ENCODE results near the gene ANKH. TPM values are rescaled to one million over a fixed set of nuclear protein-coding genes. Genes with fewer than 3 reads are reported as not detected.

ANKH gene
- total RNA-seq, 1 donor from 2014 or later = 0.19 TPM

DNA sequence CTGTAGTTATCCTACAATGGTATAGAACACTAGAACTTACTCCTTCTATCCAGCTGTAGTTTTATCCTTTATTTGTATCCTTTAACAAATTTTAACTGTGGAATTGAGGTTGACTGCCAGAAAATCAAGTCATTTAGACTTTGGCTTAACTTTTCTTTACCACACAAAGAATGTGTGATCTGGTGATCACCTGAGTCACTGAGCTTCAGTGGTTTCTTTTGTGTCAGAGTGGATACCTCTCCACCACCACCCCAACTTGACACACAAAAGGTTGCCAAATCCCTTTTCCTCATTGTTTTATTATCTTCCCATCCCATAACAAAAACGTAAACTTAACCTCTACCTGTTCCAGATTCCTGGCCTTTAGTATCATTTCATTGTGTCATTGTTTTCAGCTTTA, 201.6 kb downstream of the ANKH start:
- no peak for DNase-seq (ENCODE audit: low spot score)
- H3K4me3 ChIP-seq = no peak overlapping the region
- no peaks in the 10 kb centered on the region for H3F3A ChIP-seq (ENCODE audit: low read depth)
- no peak overlapping the region for H2AFZ ChIP-seq (replicated peaks)
- Mint-ChIP-seq H3K4me3 (no peak overlapping the region), H3K36me3 (peaks cover 6% of the 10 kb centered on the region), H3K27ac (no peak overlapping the region), H3K9me3 (no peaks in the 10 kb centered on the region), H3K4me1 (peaks cover 33% of the 10 kb centered on the region), H3K27me3 (ENCODE audit: insufficient read depth, low read depth) (no peaks in the 10 kb centered on the region)
- H3K4me1 ChIP-seq = peaks cover 19% of the 10 kb centered on the region
- peaks cover 9% of the 10 kb centered on the region for H3K27me3 ChIP-seq
- no peak overlapping the region for H3K9ac ChIP-seq
- peaks cover 97% of the 10 kb centered on the region for H3K79me2 ChIP-seq (ENCODE audit: low read depth)
- H3K9me3 ChIP-seq (ENCODE audit: low read depth) = no peaks in the 10 kb centered on the region
- H3K36me3 ChIP-seq = no peaks in the 10 kb centered on the region
- no peak overlapping the region for H3K27ac ChIP-seq
- no peak overlapping the region for H3K4me2 ChIP-seq
- TF ChIP-seq, protein P1, sequence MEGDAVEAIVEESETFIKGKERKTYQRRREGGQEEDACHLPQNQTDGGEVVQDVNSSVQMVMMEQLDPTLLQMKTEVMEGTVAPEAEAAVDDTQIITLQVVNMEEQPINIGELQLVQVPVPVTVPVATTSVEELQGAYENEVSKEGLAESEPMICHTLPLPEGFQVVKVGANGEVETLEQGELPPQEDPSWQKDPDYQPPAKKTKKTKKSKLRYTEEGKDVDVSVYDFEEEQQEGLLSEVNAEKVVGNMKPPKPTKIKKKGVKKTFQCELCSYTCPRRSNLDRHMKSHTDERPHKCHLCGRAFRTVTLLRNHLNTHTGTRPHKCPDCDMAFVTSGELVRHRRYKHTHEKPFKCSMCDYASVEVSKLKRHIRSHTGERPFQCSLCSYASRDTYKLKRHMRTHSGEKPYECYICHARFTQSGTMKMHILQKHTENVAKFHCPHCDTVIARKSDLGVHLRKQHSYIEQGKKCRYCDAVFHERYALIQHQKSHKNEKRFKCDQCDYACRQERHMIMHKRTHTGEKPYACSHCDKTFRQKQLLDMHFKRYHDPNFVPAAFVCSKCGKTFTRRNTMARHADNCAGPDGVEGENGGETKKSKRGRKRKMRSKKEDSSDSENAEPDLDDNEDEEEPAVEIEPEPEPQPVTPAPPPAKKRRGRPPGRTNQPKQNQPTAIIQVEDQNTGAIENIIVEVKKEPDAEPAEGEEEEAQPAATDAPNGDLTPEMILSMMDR (IDR thresholded peaks at IDR 0.05) = no peak
- TF ChIP-seq EZH2phosphoT487 (IDR thresholded peaks at IDR 0.05) = no peak
- peaks cover 73% of the 10 kb centered on the region for H4K20me1 ChIP-seq (ENCODE audit: low read depth)

- H3F3A ChIP-seq (ENCODE audit: low read depth) = peaks cover under 1% of the 10 kb centered on the region
- peaks cover 9% of the 10 kb centered on the region for H3K27me3 ChIP-seq
- H3K9ac ChIP-seq = no peak overlapping the region
- H3K27ac Mint-ChIP-seq = no peak overlapping the region
- peaks cover 92% of the 10 kb centered on the region for H3K79me2 ChIP-seq (ENCODE audit: low read depth)
- no peak for DNase-seq (ENCODE audit: low spot score)
- no peaks in the 10 kb centered on the region for H3K9me3 Mint-ChIP-seq
- peaks cover 69% of the 10 kb centered on the region for H4K20me1 ChIP-seq (ENCODE audit: low read depth)
- no peak for TF ChIP-seq EZH2phosphoT487 (IDR thresholded peaks at IDR 0.05)
- H3K4me3 Mint-ChIP-seq = no peak overlapping the region
- no peaks in the 10 kb centered on the region for H3K27me3 Mint-ChIP-seq (ENCODE audit: insufficient read depth, low read depth)
- H2AFZ ChIP-seq (replicated peaks) = no peak overlapping the region
- peaks cover 6% of the 10 kb centered on the region for H3K36me3 Mint-ChIP-seq
- no peak overlapping the region for H3K4me2 ChIP-seq
- peaks cover 31% of the 10 kb centered on the region for H3K4me1 Mint-ChIP-seq
- no peak overlapping the region for H3K4me3 ChIP-seq
- H3K9me3 ChIP-seq (ENCODE audit: low read depth) = no peaks in the 10 kb centered on the region
- no peak overlapping the region for H3K27ac ChIP-seq
- H3K4me1 ChIP-seq = peaks cover 13% of the 10 kb centered on the region
- H3K36me3 ChIP-seq = no peaks in the 10 kb centered on the region
Measured at GRCh38 chr5:14669415-14669814, 202.2 kb downstream of the ANKH start.

DNA sequence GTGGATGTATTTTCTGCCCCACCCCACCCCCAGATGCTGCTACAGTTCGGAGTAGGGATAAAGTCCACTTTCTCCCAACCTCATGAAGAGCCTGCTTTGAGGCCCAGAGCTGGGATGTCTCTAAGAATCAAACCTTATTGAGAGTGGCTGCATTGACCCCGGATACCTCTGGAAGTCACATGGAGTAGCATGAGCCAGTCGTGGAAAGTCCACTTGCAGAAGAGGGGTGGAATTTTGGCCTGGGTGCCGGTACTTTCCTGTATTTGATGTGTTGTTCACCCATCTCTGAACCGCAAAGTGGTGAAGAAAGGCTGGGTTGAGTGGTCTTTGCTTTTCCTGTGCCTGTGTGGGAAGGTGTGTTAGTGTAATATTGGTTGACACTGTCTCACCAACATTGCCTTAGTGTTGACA, 203.4 kb downstream of the ANKH start:
- no peak overlapping the region for H3K27ac Mint-ChIP-seq
- no peaks in the 10 kb centered on the region for H3K9me3 ChIP-seq (ENCODE audit: low read depth)
- peaks cover 31% of the 10 kb centered on the region for H3K4me1 Mint-ChIP-seq
- no peak for DNase-seq (ENCODE audit: low spot score)
- H3K4me3 ChIP-seq = no peak overlapping the region
- H3K4me1 ChIP-seq = peaks cover 14% of the 10 kb centered on the region
- peaks cover 8% of the 10 kb centered on the region for H3F3A ChIP-seq (ENCODE audit: low read depth)
- peaks cover 64% of the 10 kb centered on the region for H4K20me1 ChIP-seq (ENCODE audit: low read depth)
- H3K27ac ChIP-seq = no peak overlapping the region
- no peaks in the 10 kb centered on the region for H3K36me3 ChIP-seq
- no peak overlapping the region for H3K4me3 Mint-ChIP-seq
- no peaks in the 10 kb centered on the region for H3K9me3 Mint-ChIP-seq
- peaks cover 4% of the 10 kb centered on the region for H3K27me3 Mint-ChIP-seq (ENCODE audit: insufficient read depth, low read depth)
- H3K4me2 ChIP-seq = no peak overlapping the region
- peaks cover 88% of the 10 kb centered on the region for H3K79me2 ChIP-seq (ENCODE audit: low read depth)
- peaks cover 6% of the 10 kb centered on the region for H3K36me3 Mint-ChIP-seq
- peaks cover 14% of the 10 kb centered on the region for H3K27me3 ChIP-seq
- no peak overlapping the region for H2AFZ ChIP-seq (replicated peaks)
- TF ChIP-seq EZH2phosphoT487 (IDR thresholded peaks at IDR 0.05) (no peak), EZH2 (IDR thresholded peaks at IDR 0.05) (no peak)
- TF ChIP-seq, protein P1 (IDR thresholded peaks at IDR 0.05) = no peak
- no peak overlapping the region for H3K9ac ChIP-seq

GRCh38 chr5:14667770-14668169, 203.8 kb downstream of the ANKH start:
- H3F3A ChIP-seq (ENCODE audit: low read depth) = peaks cover 8% of the 10 kb centered on the region
- TF ChIP-seq, protein P1 (IDR thresholded peaks at IDR 0.05) = no peak
- TF ChIP-seq EZH2phosphoT487 (IDR thresholded peaks at IDR 0.05) = no peak
- no peak for TF ChIP-seq EZH2 (IDR thresholded peaks at IDR 0.05)
- H3K9me3 Mint-ChIP-seq = no peaks in the 10 kb centered on the region
- peaks cover 34% of the 10 kb centered on the region for H3K4me1 Mint-ChIP-seq
- no peak overlapping the region for H3K4me3 Mint-ChIP-seq
- no peaks in the 10 kb centered on the region for H3K9me3 ChIP-seq (ENCODE audit: low read depth)
- no peak overlapping the region for H2AFZ ChIP-seq (replicated peaks)
- peaks cover 60% of the 10 kb centered on the region for H4K20me1 ChIP-seq (ENCODE audit: low read depth)
- H3K36me3 Mint-ChIP-seq = peaks cover 6% of the 10 kb centered on the region
- H3K27me3 ChIP-seq = peaks cover 16% of the 10 kb centered on the region
- H3K4me1 ChIP-seq = peaks cover 14% of the 10 kb centered on the region
- no peak overlapping the region for H3K4me2 ChIP-seq
- no peaks in the 10 kb centered on the region for H3K36me3 ChIP-seq
- H3K79me2 ChIP-seq (ENCODE audit: low read depth) = peaks cover 88% of the 10 kb centered on the region
- peaks cover 4% of the 10 kb centered on the region for H3K27me3 Mint-ChIP-seq (ENCODE audit: insufficient read depth, low read depth)
- H3K9ac ChIP-seq = no peak overlapping the region
- DNase-seq (ENCODE audit: low spot score) = no peak
- no peak overlapping the region for H3K27ac Mint-ChIP-seq
- no peak overlapping the region for H3K27ac ChIP-seq
- H3K4me3 ChIP-seq = no peak overlapping the region

Data from neural progenitor cell (in vitro differentiated cells).